Sciatic nerve (tissue), 2 donors: ENCODE measurements around the gene TRMT1. TPM values are rescaled to one million over a fixed set of nuclear protein-coding genes. Genes with fewer than 3 reads are reported as not detected.

ENCODE experiments used
- ATAC-seq: fragments of 200-7000 bp; cut with Tn5 transposase; one replicate; pipeline ENCODE4 v1.9.1; 2020; ENCODE audit warnings: mild to moderate bottlenecking, moderate library complexity
- DNase-seq: peaks from one replicate; pipeline ENCODE4 v3.0.0-alpha.2; 2020; ENCODE audit warnings: low spot score
- intact Hi-C: fragments of 100-400 bp; cut with DNase I; formaldehyde crosslinking; loops from one replicate; pipeline ENCODE4 v1.14.2; 2022
- total RNA-seq: library from RNA; stranded (reverse); fragmentation: NEBNext Ultra II Directional; extraction: Animal tissue kit (Norgen Biotek cat#: 25700); gene quantifications from one replicate; pipeline ENCODE4 v1.2.1, GENCODE V29; 2021
- donor health status: DM: no; HTN: no; CAD: no.
- donor health status: DM: no; HTN: no; CAD: no.

TRMT1 gene
- total RNA-seq, 1 donor from 2014 or later: 34.7 TPM

DNA sequence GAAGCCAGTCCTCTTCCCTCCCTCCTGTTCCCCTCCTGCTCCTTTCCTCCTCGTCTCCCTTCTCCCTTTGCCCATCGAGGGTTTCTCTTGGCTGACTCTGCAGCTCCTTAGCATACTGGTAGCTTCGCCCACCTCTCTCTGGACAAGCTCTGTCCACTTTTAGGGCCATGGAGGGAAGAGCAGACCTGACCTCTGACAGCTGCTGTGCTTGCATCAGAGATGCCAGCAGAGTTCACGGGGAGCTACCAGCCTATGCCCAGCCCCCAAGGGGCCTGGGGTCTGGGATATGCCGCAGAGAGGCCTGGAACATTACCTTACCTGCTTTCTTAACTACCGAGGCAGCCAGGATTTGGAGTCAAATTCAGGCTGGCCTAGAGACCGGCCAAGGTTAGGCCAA lies 33.5 kb downstream of the TRMT1 start:
- ATAC-seq (no peak), DNase-seq (no peak)
- intact Hi-C loops: no loop called here

- intact Hi-C loops: no loop called here
- ATAC-seq: peak; percentile 75
Observed at GRCh38 chr19:13082192-13083007, 34.1 kb downstream of the TRMT1 start.

GRCh38 chr19:13079542-13079986 lies 37.0 kb downstream of the TRMT1 start:
- peak; percentile 69 for ATAC-seq
- DNase-seq: no peak
- intact Hi-C loops: no loop called here

More at GRCh38 chr19:13082192-13083007, 34.1 kb downstream of the TRMT1 start:
- DNase-seq: no peak

DNA sequence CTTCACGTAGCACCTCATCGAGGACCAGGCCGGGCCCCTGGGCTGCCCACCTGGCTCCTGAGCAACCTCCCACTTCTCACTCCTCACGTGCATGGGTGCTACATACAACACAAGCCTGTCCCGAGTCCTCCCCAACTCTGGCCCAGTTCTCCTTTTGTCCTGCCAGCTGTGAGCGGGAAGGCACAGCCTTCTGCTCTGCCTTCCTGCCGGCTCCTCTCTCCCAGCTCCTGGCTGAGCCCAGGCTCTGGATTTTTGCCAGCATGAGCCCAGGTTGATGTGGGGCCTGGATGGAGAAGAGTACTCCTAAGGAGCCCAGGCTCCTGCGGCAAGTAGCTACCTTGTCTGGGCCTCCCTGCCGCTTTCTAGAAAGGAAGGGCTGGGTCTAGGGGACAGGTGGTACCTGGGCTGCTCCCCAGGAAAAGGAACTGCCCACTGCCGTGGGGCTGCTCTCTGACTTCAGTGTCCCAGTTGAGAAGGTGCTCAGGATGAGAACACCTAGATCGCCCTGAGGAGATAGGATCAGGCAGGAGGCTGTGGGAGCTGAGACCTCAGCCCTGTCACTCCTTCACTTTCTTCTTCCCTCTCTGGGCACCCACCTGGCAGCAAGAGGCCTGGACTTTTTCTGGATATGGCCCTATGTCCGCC lies 37.5 kb downstream of the TRMT1 start:
- DNase-seq: no peak
- ATAC-seq: no peak
- intact Hi-C loops: no loop called here

DNA sequence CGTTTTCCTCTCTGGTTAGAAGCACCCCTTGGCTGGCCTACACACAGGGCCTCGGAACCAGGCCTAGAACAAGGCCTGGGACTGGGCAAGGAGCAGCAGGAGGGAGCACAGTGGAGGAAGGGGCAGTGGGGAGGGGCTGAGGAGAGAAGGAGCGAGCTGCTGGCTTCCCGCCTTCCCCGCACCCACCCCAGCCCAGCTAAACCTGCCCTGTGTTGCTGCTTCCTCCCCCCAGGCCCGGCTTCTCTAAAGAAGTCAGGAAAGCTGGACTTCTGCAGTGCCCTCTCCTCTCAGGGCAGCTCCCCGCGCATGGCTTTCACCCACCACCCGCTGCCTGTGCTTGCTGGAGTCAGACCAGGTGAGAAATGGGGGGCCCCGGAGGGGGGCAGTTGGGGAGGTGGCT lies 38.2 kb downstream of the TRMT1 start:
- DNase-seq: no peak
- intact Hi-C loops: no loop called here
- ATAC-seq: no peak

GRCh38 chr19:13077240-13077639 lies 39.3 kb downstream of the TRMT1 start:
- DNase-seq: no peak
- intact Hi-C loops: no loop called here
- ATAC-seq: no peak

GRCh38 chr19:13076787-13077186 lies 39.8 kb downstream of the TRMT1 start:
- DNase-seq (no peak), ATAC-seq (peak; percentile 16)
- intact Hi-C loops: no loop called here

DNA sequence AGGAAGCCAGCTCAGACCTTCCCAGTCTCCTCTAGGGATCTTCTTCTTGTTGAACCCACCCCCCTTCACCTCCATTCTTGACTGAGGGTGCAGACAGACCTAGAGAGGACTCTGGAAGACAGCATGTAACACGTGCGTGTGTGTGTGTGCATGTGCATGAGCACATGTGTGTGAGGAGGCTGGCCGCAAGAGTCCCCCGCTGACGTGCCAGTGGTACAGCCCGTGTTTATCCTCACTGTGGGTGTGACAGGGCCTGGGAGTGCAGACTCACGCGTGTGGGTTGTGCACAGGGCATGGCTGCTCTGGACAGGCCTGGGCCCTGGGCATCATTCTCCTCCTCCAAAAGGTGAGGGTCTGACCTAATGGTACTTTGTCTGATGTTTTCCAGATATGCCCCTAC lies 40.2 kb downstream of the TRMT1 start:
- no peak for DNase-seq
- ATAC-seq: peak; percentile 25
- intact Hi-C loops: no loop called here

GRCh38 chr19:13074378-13074777 lies 42.2 kb downstream of the TRMT1 start:
- intact Hi-C loops: no loop called here
- no peak for ATAC-seq
- no peak for DNase-seq

DNA sequence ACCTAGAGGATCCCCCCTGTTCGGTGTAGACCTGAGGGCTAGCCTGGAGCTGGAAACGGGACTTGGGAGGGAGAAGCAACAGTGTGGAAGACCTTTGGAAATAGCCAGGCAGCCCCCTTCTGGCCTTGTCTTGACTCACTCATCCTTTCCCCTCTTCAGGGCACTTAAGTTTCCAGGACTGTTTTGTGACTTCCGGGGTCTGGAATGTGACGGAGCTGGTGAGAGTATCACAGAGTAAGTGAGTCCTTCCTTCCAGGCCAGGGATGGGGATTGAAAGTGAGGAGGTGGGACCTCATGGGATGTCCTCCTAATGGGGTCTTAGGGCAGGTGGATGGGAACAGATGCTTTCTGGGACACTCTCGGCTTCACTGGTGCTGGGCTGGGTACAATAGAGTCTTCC lies 43.3 kb downstream of the TRMT1 start:
- DNase-seq (no peak), ATAC-seq (no peak)
- intact Hi-C loops: no loop called here

DNA sequence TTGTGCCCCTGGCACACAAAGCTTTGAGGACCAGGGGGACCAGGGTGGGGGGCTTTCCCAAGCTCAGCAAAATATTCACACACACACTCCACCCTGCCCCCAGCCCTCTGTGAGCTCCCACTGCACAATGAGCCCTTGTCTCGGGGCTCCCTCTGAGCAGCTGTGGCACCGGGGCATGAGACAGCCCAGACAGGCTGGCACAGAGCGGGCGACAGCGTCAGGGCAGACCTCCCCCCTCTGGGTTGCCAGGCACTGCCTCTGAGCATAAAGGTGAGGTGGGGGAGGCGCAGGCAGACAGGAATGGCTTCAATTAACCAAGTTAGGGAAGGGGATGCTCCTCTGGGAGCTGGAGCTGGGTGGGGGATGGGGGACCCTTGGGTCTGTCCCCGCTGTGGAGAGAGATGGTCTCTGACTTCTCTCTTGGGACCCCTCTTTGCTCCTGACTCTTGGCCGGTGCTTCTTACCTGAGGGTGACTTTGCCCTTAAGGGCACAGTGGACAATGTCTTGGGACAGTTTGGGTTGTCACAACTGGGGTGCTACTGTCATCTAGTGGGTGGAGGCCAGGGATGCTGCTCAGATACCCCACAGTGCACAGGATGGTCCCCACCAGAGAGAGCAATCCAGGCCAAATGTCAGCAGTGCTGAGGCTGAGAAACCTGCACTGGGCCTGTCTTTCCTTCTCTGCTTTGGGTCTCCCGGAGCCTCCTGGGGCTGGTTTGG lies 44.2 kb downstream of the TRMT1 start:
- ATAC-seq: peak; percentile 20

DNA sequence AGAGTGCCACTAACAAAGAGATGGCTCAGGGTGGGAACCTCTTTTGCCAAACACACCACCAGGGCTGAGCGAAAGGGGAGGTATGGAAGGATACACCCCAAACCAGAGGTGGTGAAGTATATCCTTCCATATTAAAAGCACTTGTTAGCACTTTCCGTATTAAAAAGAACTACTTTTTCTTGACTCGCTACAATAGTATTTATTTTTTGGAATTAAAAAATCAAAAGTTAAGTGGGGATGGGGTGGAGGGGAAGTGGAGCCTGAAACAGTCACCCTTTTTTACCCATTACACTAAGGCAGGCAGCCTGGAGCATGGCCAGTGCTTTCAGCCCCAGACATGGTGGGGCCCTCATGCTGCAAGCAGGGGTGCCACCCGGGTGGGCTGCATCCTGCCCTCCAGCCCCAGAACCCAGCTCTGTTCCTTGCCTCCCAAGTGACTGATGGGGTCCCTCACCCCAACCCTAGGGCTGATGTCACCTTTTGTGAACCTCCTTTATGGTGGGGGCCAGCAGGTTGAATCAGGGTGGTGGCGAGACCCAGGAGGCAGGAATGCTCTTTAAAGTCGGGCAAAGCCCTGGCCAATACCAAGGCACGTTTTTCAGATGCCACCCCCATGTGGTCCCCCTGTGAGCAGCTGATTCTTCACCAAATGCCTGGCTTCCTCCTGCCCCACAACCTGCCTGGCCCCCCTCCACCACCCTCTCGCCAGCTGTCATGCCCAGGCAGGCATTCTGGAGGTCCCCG lies 44.9 kb downstream of the TRMT1 start:
- intact Hi-C loops: no loop called here
- ATAC-seq: no peak
- DNase-seq: no peak

More for the DNA sequence above, 44.2 kb downstream of the TRMT1 start:
- no peak for DNase-seq
- intact Hi-C loops: no loop called here

DNA sequence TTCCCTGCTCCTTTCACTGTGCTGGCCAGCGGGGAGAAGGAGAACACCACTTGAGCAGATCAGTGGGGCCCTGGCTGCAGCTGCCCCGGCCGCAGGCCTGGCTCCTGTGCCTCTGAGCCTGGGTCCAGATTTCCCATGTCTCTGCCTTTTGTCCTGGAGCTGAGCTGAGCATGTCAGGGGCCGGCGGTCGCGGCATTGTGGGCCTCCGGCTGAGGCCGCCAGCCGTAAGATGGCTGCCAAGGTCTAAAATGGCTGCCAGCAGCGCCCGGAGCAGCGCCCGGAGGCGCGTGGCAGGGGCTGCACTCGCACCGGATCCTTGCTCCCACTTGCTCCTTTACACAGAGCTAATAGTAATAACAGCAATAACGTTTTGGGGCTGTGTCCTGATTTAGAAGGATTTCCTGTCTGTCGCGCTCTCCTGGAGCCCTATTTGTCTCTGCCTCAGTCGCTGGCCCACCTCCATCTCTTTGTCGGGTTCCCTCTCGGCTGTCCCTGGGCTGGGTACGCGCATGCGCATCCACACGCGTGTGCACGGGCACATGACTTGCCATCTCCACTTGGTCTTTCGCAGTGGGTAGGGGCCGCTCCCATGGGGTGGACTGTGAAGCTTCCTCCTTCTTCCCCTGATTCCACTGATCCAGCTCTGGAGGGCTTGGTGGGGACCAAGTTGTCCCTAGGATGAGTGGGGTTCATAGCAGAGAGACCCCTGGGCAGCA lies 46.0 kb downstream of the TRMT1 start:
- no peak for ATAC-seq

DNA sequence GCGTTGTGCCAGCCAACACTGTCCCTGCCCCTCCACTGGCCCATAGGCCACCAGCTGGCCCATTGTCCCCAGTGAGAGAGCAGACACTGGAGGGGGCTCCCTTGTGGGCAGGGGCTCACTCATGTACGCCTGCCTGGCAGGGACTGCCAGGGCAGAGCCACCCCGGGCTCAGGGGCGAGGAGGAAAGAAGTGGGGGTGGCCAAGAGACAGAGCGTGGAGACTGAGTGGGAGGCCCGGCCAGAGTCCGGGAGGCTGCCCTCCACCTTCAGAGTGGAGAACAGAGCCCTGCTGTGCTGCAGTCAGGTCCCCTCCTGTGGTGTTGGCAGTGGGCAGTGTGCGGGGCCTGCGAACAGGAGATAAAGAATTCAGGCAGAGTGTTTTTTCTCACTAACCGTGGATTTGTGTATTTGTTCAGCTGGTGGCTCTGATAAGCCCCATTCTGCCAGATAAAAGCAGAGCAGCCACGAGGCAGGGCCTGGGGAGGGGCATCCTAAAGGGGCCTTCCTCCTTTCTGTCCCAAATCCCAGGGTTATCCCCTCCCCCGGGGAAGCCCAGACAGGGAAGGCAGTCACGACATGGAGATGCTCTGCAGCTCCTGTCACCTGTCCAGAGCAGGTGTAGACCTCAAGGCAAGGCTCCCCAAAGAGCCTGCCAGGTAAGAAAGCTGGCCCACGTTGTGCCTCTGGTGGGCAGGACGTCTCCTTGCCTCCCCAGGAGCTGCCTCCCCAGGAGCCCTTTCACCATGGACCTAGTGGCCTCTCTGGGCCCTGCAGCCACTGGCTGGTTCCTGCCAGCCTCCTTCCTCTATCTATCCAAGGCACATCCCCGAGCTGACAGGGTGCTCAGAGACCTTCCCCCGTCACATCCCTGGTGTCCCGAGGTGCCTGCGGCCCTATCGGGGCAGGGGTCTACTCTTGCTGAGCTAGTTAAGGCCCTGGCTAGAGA lies 46.9 kb downstream of the TRMT1 start:
- intact Hi-C loops: loop anchor here (10.0 kb wide), 1 partner anchor 85 kb away; no protein-coding TSS in a partner anchor
- DNase-seq (no peak), ATAC-seq (no peak)

More for the DNA sequence above, 46.0 kb downstream of the TRMT1 start:
- intact Hi-C loops: no loop called here
- DNase-seq: no peak

GRCh38 chr19:13068085-13068846 lies 48.3 kb downstream of the TRMT1 start:
- intact Hi-C loops: loop anchor here (10.0 kb wide), 1 partner anchor 83 kb away; no protein-coding TSS in a partner anchor
- ATAC-seq: peak; percentile 44
- DNase-seq: no peak

DNA sequence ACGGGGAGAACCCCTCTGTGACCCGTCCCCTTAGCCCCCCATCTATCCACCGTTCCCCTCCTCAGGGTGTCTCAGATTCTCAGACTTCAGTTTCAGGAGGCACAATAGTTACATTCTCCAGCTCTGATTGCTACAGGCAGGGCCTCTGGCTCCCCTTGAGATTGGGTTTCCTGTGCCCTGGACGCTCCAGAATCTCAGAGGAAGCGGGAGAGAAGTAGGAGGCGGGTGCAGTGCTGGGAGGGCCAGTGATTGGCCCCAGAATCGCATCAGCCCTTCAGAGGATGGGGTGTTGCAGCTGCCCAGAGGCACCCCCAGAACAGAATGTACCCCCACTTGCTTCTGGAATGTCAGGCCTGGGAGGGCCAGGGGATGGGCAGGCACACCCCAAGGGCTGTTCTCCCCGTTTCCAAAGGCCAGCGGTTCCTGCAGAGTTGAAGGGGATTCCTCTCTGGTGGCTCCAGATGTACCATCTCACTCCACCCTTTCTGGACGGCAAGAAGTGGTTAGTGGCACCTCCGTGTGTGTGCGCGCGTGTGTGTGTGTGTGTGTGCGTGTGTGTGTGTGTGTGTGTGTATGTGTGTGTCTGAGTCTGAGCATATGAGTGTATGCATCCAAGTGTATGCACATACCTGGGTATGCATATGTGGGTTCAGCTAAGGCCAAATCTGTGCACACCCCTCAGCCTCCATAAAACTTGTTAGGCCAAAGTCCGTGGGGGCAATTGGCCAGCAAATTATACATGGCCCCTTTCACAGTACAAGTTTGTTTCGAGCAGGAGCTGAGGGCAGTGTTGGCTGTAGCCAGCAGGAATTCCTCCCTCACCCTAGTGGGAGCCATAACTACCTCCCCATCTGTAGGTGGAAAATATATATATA lies 49.4 kb downstream of the TRMT1 start:
- no peak for ATAC-seq
- intact Hi-C loops: loop anchor here (10.0 kb wide), 1 partner anchor 82 kb away; no protein-coding TSS in a partner anchor
- DNase-seq: no peak
